Measurements from ENCODE around the gene CSRP2. TPM values are rescaled to one million over a fixed set of nuclear protein-coding genes. Genes with fewer than 3 reads are reported as not detected.

CSRP2 gene
- total RNA-seq, 1 experiment from 2014 or later = 36.1 TPM

GRCh38 chr12:76863837-76864236 is 15.0 kb downstream of the CSRP2 start (continued):
- TF ChIP-seq REST (IDR thresholded peaks at IDR 0.05; ENCODE audit: low read depth) = no peak
- no peak for TF ChIP-seq ATF3 (IDR thresholded peaks at IDR 0.05)
- no peak for TF ChIP-seq SRF (IDR thresholded peaks at IDR 0.05; ENCODE audit: low read depth)
- no peak for TF ChIP-seq YY1 (IDR thresholded peaks at IDR 0.05; ENCODE audit: extremely low read depth, insufficient replicate concordance, low read depth, low read length)
- TF ChIP-seq POLR2A (IDR thresholded peaks at IDR 0.05; ENCODE audit: borderline replicate concordance, extremely low read depth, insufficient read depth, insufficient read length) = no peak

GRCh38 chr12:76863005-76863670 is 15.7 kb downstream of the CSRP2 start:
- Histone ChIP-seq H3K9me3 (ENCODE audit: control insufficient read depth in 1 of 2, insufficient read depth in 1 of 2, low read depth in 1 of 2, low read length in 2 of 2) (no peaks in the 10 kb centered on the region), H3K4me2 (ENCODE audit: low read length) (no peak overlapping the region), H3K4me3 (replicated peaks in 1 of 2; ENCODE audit: low read depth in 1 of 2, low read length in 2 of 2) (no peak overlapping the region), H3K9me2 (ENCODE audit: insufficient read depth) (no peaks in the 10 kb centered on the region), H3K36me3 (ENCODE audit: control insufficient read depth in 1 of 2, insufficient read depth in 2 of 2, low read length in 2 of 2) (0 out of 4 replicates have a peak, but pooled peaks cover 0 to 2% of the 10 kb centered on the region in 2 experiments), H3K27me3 (ENCODE audit: insufficient read depth, low read length) (no peaks in the 10 kb centered on the region), H3K27ac (ENCODE audit: low read depth, low read length) (no peak overlapping the region), H3K4me1 (ENCODE audit: control insufficient read depth in 1 of 2, insufficient read depth in 2 of 2, low read length in 2 of 2) (no peaks in the 10 kb centered on the region), H4K20me1 (ENCODE audit: insufficient read depth) (no peaks in the 10 kb centered on the region), H3K79me2 (ENCODE audit: insufficient read depth, low read length) (no peaks in the 10 kb centered on the region), H2AFZ (ENCODE audit: low read depth, low read length, poor library complexity, severe bottlenecking) (no peak overlapping the region), H3K9ac (ENCODE audit: low read length) (no peak overlapping the region)
- no peak for ATAC-seq
- DNase-seq (ENCODE audit: low read depth, low spot score) = no peak
- BruUV-seq (replicated peaks) = no TSS peak
- CTCF ChIA-PET = no interaction called here
- TF ChIP-seq POLR2A (IDR thresholded peaks at IDR 0.05; ENCODE audit: borderline replicate concordance, extremely low read depth, insufficient read depth, insufficient read length) (no peak), JUND (IDR thresholded peaks at IDR 0.05) (no peak), CEBPB (IDR thresholded peaks at IDR 0.05; ENCODE audit: low read depth) (no peak), RAD21 (IDR thresholded peaks at IDR 0.05; ENCODE audit: low read depth) (no peak), ATF3 (IDR thresholded peaks at IDR 0.05) (no peak), MAX (IDR thresholded peaks at IDR 0.05) (no peak), CBX3 (IDR thresholded peaks at IDR 0.05; ENCODE audit: low read depth) (no peak), EZH2phosphoT487 (IDR thresholded peaks at IDR 0.05; ENCODE audit: borderline replicate concordance) (no peak), POLR2AphosphoS5 (IDR thresholded peaks at IDR 0.05; ENCODE audit: low read depth, low read length) (no peak)
- RAD21 ChIA-PET (ENCODE audit: low non-redundant PET in 1 of 2, low total read pairs in 2 of 2, uncharacterized antibody in 2 of 2, unreplicated experiment in 2 of 2) = no interaction called here
- intact Hi-C loops (cut with micrococcal nuclease) = no loop called here
- POLR2A ChIA-PET = no interaction called here

All from HCT116 (cell line).